Hippocampal formation (tissue), 2 donors: ENCODE measurements around the gene ZFP69B.

Experiments
- DNase-seq, 2 donors: peaks; one replicate each; lab custom pipeline; 2025; lab: John Stamatoyannopoulos, UW

The ZFP69B gene

DNA sequence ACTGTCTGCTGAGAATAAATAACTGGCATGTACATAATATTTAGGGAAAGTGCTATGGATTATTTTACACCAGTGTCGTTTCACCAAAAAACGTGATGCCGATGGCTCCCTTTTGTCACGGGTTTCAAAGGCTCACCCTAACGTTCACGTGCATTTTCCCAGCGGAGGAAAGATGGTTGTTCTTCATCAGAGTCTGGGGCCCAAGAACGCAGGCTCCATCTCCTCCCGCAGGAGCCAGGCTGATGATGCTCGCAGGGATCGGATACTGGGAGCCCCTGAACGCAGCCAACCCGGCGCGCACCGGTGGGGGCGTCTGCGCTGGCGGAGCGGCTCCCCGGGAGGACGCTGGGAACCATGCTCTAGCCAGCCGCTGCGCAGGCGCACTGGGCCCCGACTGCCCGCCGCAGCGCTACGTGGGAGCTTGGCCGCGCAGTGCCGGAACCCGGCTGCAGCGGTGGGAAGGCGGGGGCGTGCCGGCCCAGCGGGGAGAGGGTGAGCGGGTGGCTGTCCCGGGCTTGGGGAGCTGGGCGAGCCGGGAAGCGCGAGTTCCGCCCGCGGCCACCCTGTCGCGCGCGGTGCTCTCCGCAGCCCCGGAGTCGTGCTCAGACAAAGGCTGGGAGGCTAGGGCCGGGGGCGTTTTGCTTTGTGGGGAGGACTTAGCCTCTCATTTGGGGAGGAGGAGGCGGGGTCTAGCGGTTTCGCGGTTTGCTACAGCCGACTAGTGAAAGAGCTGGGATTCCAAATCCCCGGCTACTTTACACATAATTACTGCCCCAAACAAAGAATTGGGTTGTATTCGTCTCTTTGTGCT is at the start of gene ZFP69B:
TSS of gene ZFP69B (plus strand) at position 793 of the 811 bp plus-strand sequence. CDS start 486 bp downstream, outside the sequence.
- peak; percentile 82 to 87 for DNase-seq

DNA sequence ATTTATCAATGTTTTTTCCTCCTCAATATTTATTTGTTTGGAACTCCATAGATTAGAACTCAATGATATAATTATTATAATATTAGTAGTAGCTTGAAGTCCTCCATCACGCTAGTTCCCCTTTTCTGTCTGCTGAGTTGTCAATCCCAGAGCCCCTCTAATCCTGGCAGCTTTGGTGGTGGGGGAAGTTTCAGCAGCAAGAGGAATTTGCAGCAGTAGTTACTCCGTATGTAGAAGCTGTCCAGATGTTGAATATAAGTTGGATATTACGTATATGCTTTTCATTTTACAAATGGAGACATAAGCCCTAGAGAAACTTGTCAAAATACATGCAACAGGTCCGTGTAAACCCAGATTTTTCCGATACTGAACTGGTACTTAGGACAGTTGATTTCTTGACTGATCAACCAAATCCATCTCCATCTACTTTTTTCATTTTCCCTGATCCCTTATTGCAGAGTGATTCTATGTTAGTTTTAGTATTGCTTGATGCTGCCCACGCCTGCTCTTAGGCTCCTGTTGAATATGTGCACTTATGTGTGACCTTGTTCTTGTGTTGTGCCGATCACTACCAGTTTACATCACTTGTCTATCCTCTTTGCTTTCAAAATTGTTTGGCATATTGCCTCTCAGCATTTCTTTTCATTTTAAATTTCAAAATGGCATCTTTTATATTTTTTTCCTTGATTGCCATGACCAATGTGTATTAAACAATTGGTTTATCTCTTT is 48.6 kb upstream of the ZFP69B start:
- no peak for DNase-seq

DNA sequence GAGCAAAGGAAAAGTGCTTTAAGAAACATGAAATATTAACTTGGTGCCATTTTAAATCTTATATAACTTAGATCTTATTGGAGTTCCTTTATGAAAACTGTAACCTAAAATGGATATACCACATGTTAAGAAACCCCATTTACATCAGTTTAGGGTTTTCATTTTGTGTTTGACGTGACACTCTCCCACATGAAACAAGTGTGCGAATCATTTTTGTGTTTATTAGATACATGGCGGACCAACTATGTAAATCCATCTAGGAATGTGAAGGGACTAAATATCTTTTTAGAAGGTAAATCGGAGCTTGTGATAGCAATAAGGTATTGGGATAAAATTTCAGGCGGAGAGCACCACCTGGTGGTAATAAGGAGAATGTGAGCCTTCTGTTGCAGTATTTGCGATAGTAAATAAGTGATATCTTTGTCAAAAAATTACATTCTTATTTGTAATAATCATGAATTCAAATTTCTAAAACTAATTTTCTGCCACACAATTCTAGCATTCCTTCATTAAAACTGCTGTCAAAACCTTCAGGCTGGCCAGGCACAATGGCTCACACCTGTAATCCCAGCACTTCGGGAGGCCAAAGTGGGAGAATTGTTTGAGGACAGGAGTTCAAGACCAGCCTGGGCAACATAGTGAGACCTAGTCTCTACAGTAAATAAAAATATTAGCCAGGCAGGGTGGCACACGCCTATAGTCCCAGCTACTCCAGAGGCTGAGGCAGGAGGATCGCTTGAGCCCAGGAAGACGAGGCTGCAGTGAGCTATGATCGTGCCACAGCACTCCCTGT is 45.4 kb upstream of the ZFP69B start:
- DNase-seq = peak; percentile 23 to 87

DNA sequence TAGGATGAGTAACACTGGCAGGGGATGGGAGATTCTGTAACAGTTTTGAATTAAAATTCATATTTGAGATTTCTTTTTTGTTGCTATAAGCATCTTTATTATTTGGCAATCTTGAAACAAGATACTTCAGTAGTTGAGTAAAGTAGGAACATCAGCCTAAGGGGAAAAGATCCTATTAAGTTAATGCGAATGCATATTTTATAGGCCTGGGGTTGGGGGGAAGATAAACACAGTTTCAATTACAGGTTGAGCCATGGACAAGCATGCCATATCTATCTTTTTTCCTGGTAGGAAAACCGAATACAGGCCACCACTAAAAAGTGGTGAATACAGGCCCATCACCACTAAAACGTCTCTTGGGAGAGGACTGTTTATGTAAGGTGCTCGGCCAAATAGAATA is 44.5 kb upstream of the ZFP69B start:
- no peak for DNase-seq

DNA sequence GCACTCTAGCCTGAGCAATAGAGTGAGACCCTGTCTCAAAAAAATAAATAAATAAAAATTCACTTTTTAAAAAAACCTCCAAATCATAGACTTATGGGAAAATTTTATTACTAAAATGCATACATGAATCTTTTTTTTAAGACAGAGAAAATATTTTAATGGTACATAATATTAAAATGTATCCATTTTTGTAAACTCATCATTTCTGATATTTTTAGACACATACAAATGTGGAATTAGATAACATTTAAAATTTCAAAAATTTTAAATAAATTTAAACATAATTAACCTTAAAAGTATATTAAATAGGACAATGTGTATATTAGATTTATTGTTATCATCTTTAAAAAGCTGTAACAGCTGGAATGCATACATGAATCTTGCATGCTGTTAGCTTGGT is 42.8 kb upstream of the ZFP69B start:
- DNase-seq = no peak

DNA sequence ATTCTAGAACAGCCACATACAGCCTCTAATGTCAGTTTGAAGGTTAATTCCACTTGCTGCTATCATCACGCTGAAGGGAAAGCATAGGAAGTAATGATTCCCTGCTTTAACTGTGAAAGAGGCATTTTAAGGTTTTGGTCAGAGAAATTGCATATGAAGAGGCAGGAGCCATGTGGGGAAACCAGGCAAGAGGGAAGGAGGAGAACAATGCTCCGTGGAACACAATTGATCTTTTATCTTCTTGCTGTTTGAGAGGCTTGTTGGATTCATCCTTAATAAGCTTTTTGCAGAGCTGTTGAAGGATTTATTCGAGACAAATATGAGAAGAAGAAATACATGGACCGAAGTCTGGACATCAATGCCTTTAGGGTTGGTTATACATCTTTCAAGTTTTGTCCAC is 40.8 kb upstream of the ZFP69B start:
- DNase-seq = peak in 1 of 2 donors; percentile 27

DNA sequence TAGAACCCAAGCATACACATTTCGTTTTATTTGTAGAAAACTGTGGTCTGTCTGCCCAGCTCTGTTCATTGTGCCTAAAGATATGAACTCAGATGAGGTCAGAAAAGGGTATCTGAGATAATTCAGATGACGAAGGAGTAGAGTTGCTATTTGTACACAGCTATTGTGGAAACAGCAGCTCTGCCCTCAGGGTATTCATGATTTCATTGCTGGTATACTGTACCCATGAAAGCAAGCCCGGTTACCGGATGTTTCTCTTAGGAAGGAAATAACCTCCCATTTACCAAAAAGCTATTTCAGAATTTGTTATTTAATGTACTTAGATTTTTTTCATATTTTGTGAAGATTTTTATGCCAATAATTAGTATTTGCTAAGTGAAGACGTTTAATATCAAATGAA is 39.0 kb upstream of the ZFP69B start:
- no peak for DNase-seq

DNA sequence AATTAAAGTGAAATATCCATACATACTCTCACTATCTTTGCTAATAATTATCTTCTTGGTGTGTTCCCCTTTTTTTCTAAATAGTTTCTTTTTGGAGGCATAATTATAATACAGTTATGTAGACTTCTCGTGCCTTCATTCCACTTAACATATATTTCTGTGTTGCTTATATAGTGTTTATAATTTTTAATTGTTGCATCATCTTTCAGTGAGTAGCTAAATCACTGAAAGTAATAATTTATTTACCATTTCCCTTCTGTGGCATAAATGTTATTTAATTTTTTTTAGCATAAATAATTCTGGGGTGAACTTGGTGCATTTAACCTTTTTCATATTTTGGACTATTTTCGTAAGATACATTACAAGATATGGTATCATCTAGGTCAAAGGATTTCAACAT is 38.4 kb upstream of the ZFP69B start:
- DNase-seq = no peak

DNA sequence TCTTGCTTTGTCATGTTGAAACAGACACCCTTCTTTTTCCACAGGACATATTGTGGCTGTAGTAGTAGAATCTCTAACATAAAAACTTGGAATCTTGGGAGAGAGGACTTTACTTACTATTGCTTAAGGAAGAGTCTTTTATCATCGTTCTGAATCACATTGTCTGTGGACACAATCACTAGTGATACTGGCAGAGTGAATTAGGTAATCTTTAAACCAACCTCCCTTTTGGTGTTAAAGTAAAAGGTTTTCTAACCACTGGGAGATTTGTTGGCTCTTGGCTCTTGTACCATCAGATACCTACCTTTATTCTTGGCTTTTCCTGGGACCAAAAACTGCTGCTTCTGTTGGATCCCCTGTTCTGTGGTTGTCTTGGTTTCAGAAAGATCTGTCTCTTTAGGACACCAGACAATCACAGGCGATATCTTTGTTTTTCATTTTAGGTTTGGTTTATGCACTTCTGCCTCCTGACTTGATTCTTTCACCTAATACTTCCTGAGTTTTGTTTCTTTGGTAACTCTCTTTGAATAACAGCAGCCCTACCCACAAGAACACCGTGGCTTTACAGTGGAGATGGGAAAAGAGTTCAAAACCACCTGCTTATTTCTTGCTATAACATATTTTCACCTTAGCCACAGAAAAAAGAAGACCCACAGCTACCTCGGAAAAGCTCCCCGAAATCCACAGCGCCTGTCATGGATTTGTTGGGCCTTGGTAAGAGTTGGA is 36.6 kb upstream of the ZFP69B start:
- no peak for DNase-seq

DNA sequence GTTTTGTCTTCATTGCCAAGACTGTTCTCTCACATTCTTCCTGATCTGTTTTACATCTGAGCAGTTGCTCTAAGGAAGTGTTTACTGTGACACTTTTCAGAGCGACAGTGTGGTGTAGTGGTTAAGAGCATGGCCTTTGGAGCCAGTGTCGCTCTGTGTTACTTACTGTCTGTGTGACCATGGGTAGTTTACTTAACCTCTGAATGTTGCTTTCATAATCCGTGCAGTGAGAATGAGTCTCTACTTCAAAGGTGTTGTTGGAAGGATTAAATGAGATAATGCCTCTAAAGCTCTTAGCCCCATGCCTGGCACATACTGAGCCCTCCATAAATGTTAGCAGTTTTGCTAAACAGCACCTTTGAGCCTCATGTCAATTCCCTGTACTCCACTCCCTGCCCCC is 35.9 kb upstream of the ZFP69B start:
- no peak for DNase-seq

DNA sequence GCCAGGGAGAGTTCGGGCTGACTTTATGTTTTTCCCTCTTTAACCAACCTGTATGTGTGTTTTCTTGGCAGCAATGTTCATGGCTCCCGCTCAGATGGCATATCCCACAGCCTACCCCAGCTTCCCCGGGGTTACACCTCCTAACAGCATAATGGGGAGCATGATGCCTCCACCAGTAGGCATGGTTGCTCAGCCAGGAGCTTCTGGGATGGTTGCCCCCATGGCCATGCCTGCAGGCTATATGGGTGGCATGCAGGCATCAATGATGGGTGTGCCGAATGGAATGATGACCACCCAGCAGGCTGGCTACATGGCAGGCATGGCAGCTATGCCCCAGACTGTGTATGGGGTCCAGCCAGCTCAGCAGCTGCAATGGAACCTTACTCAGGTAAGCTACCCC is 33.6 kb upstream of the ZFP69B start:
- DNase-seq = no peak

DNA sequence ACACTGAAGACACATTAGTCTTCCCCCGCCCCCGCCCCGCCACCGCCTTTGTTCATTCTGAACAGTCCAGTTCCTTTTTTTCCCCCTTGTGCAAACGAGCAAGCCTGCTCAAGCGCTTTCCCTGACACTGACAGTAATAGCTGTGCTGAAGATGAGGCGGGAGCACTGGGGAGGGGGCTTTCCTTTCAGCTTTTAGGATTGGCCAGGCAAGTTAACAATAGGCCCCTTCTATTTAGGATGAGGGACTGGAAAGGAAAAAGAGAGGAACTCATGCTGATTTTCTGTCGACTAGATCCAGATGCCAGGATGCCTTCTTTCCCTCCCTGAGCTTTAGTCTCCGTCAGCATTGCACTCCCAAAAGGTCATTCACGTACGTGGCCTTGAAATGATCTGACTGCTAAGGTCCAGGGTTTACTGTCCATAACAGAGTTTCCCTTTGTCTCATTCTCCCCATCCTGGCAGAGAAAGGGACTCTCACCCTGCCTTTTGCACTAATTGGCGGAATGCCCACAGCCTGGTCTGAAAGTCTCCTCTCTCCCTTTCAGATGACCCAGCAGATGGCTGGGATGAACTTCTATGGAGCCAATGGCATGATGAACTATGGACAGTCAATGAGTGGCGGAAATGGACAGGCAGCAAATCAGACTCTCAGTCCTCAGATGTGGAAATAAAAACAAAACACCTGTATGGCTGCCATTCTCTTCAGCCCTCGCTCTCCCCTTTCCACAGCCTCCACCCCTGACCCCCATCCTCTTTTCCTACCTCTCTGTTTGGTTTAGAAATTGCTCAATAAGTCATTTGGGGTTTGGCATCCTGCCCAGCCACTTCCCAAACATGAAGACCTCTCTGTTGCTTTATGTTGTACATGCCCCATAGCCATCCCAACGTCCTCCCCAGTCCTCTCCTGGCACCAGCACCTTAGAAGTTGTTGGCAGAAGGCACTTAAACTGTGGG is 28.6 kb upstream of the ZFP69B start:
- peak; percentile 40 to 68 for DNase-seq

DNA sequence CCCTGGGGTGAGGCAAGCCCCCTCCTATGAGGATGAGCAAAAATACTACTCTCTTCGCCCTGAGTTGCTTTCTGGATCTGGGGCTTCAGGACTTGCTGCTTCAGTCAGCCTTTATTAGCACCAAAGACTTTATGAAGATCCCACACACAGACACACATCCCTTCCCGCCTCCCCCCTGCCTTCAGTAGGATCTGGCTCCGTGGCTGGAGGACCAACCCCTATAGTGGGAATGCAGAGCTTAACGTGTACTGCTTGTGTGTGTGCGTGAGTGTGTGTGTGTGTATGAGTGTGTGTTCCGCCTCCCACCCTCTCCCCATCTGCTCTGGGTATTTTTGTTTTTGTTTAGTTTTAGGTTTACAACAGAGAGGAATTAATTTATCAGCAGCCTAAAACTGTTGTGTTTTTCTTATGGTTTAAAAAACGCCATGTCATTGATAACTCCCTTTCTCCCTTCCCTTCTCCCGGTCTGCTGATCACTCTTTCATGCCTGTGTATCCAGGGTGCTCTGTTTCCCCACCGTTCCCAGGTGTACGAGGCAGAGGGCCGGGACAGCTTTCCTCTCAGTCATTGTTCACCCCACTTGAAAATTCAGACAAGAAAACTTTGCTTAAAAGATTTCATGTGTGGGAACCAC is 27.5 kb upstream of the ZFP69B start:
- no peak for DNase-seq

DNA sequence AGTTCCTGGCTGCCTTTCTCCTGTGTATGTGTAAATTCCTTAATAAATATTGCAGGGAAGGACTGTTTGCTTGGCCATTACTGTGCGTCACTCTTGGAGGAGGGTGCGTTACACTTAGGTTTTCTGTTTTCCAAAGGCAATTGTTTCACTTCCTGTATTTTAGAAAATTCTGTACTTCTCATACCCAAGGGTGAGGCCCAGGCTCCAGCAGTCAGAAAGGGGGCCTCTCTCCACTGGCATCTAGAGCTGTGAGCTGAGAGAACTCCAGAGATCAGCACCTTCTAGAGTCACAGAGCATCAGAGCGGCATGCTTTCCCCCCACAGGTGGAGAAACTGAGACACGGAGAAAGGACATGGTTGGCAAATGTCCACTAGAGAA is 27.0 kb upstream of the ZFP69B start:
- no peak for DNase-seq

DNA sequence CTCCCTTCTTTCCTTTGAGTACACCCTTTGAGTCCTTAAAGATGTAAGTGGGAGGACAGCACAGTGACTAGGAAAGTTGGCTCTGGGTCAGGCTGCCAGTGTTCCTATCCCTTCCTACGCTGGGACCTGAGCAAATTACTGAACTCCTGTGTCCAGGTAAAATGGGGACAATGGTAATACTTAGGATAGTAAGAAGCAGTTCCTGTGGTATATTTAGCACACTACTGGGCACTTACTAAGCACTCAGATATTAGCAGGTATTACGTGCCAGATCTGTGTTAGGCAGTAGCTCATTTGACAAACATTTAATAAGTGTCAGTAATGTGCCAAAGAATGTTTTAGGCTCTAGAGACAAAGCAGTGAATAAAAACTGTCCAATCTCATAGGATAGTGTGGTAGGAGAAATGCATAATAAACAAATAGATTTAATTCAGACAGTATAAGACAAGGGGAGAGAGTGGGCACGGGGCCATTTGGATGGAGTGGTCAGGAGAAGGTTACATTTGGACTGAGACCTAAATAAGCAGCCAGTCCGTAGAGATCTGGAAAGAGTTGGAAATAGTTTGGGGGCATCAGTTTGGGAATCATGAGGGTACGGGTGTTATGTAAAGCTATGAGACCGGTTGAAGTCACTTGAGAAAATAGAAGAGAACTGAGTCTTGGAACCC is 26.2 kb upstream of the ZFP69B start:
- no peak for DNase-seq

DNA sequence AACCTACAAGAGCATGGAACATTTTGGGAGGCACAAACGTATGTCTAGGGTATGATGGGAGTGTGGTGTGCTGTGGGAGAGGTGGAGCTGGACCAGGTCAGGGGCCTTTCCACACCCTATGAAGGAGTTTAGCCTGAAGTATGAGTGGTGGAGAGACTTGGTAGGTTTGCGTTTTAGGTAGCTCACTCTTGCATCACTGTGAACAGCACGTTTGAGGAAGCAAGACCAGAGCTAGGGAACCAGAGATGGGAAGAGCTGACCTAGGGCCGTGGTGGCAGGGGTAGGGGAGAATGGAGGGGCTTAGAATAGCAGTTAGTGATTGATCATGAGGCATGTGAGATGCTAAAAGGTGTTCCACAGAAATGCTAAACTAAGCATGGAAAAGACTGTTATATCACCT is 25.1 kb upstream of the ZFP69B start:
- no peak for DNase-seq

DNA sequence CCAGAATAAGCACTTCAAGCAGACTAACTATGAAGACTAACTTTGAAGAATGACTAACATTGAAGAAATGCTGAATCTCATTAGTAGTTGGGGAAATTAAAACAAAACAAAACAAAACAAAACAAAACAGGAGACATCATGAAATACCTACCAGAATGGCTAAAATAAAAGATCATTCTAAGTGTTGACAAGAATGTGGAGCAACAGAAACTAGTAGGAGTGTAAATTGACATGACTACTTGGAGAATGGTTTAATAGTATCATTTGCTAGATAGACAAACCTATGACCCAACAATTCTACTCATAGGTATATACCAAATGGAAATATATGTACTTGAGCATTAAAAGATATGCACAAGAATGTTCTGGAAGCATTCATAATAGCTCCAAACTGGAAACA is 18.9 kb upstream of the ZFP69B start:
- no peak for DNase-seq

DNA sequence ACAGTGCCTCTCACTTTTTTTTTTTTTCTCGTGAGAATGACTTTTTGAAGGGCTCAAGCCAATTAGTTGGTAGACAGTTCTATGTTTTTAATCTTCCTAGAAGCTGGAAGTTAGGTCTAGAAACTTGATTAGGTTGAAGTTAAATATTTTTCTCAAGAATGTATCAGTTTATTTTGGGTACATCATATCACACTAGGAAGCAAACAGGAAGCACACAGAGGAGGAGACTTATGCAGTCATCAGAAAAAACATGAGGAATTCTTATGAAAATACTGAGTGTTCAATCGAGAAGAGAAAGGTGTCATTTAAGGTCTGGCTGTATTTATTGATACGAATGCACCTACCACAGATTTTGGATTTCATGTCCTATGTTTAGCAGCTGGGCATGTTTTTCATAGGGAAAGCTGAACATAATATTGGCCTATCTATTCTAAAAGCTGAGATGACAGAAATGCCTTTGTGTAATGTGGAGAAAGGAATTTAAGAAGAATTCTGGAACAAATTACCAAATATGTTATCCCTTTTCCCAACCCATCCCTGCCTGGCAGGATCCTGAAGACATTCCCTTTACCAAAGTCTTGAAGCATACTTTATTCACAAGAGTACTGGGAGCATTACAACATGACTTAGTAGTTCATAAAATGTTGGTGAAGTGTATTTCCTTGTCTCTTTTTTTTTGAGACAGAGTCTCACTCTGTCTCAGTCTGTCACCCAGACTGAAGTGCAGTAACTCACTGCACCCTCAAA is 17.5 kb upstream of the ZFP69B start:
- no peak for DNase-seq

DNA sequence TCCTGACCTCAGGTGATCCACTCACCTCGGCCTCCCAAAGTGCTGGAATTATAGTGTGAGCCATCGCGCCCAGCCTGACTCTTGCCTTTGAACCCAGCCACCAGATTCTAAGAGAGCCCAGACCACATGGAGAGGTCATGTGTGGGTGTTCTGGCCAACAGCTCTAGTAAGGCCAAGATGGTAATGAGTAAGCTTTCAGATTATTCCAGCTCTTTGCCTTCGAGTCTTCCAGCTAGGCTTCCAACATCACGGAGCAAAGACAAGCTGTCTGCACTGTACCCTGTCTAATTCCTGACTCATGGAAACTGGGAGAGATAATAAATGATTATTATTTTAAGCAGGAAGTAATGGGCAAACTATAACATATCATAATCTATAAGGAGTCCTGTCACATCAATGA is 14.8 kb upstream of the ZFP69B start:
- no peak for DNase-seq
